Hepatocyte (in vitro differentiated cells): ENCODE measurements around the gene PRSS57. TPM values are rescaled to one million over a fixed set of nuclear protein-coding genes. Genes with fewer than 3 reads are reported as not detected.

Experiments
- DNase-seq: peaks from one replicate; pipeline ENCODE4 v3.0.0-alpha.2; 2016; ENCODE audit warnings: low spot score
- H2AFZ ChIP-seq: fragments of 200-600 bp; sonication (generic); 2 replicates; pipeline ENCODE4 v1.6.0; 2016; ENCODE audit warnings: antibody characterized with exemption, mild to moderate bottlenecking
- H3K27ac ChIP-seq: fragments of 200-600 bp; sonication (generic); 2 replicates; pipeline ENCODE4 v1.5.1; 2016; ENCODE audit warnings: mild to moderate bottlenecking
- H3K27me3 ChIP-seq: fragments of 200-600 bp; sonication (generic); 2 replicates; pipeline ENCODE4 v1.6.1; 2016
- H3K36me3 ChIP-seq: fragments of 200-600 bp; sonication (generic); replicated peaks from 2 replicates; pipeline ENCODE4 v1.5.1; 2016; ENCODE audit warnings: low read depth; ENCODE audit not compliant: insufficient read depth
- H3K4me1 ChIP-seq: fragments of 200-600 bp; sonication (generic); 2 replicates; pipeline ENCODE4 v1.5.1; 2016; ENCODE audit warnings: mild to moderate bottlenecking, moderate library complexity; ENCODE audit not compliant: insufficient read depth
- H3K4me2 ChIP-seq: fragments of 200-600 bp; sonication (generic); 2 replicates; pipeline ENCODE4 v1.6.0; 2016
- H3K4me3 ChIP-seq: fragments of 200-600 bp; sonication (generic); 2 replicates; pipeline ENCODE4 v1.5.1; 2016; ENCODE audit warnings: mild to moderate bottlenecking
- H3K79me2 ChIP-seq: fragments of 200-600 bp; sonication (generic); 2 replicates; pipeline ENCODE4 v1.6.0; 2017; ENCODE audit warnings: mild to moderate bottlenecking
- H3K9me2 ChIP-seq: fragments of 200-600 bp; sonication (generic); replicated peaks from 2 replicates; pipeline ENCODE4 v1.6.0; 2017; ENCODE audit warnings: mild to moderate bottlenecking; ENCODE audit not compliant: insufficient read depth
- H3K9me3 ChIP-seq: fragments of 200-600 bp; sonication (generic); 2 replicates; pipeline ENCODE4 v1.5.1; 2016; ENCODE audit warnings: low read depth, mild to moderate bottlenecking
- H4K20me1 ChIP-seq: fragments of 200-600 bp; sonication (generic); 2 replicates; pipeline ENCODE4 v1.6.0; 2016; ENCODE audit warnings: mild to moderate bottlenecking; ENCODE audit not compliant: insufficient read depth, poor library complexity, severe bottlenecking
- CTCF ChIP-seq: fragments of 200-600 bp; sonication (generic); IDR thresholded peaks from 2 replicates; pipeline ENCODE4 v1.5.1; 2016; ENCODE audit warnings: antibody characterized with exemption, mild to moderate bottlenecking; ENCODE audit not compliant: poor library complexity
- EZH2 ChIP-seq: fragments of 200-600 bp; sonication (generic); IDR thresholded peaks from 2 replicates; pipeline ENCODE4 v1.6.1; 2016; ENCODE audit warnings: antibody characterized with exemption, mild to moderate bottlenecking, borderline replicate concordance
- EZH2phosphoT487 ChIP-seq: fragments of 200-600 bp; sonication (generic); IDR thresholded peaks from one replicate; pipeline ENCODE4 v1.6.1; 2018; ENCODE audit warnings: antibody characterized with exemption, mild to moderate bottlenecking, low read depth, moderate library complexity; ENCODE audit not compliant: unreplicated experiment, severe bottlenecking
- WGBS: methylation state at CpG from one replicate; pipeline ENCODE4 v1.1.6; 2016; ENCODE audit warnings: low lambda C conversion rate; ENCODE audit errors: missing lambda C conversion rate; 5-methylcytosine and 5-hydroxymethylcytosine counted together
- polyA plus RNA-seq: library from polyadenylated mRNA; unstranded; fragments of >200 nt; fragmentation: Nextera tagmentation; extraction: Ambion mirVana; gene quantifications from 2 replicates; pipeline ENCODE4 v1.2.1, GENCODE V29; 2016
- total RNA-seq: library from RNA; depleted of rRNA; stranded (reverse); fragments of >200 nt; gene quantifications from 2 replicates; pipeline ENCODE4 v1.2.3, GENCODE V29; 2014

PRSS57 gene
- total and polyA plus RNA-seq, 2 experiments from 2014 or later: 1.2 to 2.4 TPM

- Histone ChIP-seq H3K4me1 (no peaks in the 10 kb centered on the region), H3K9me2 (no peaks in the 10 kb centered on the region), H3K4me2 (no peak overlapping the region), H3K27ac (no peak overlapping the region), H3K27me3 (no peaks in the 10 kb centered on the region), H3K36me3 (no peaks in the 10 kb centered on the region), H3K4me3 (no peak overlapping the region), H2AFZ (no peak overlapping the region), H3K9me3 (no peaks in the 10 kb centered on the region), H3K79me2 (no peaks in the 10 kb centered on the region), H4K20me1 (no peaks in the 10 kb centered on the region)
- no peak for DNase-seq
- 85% methylated on average over 31 of the region's 41 CpGs for WGBS
- TF ChIP-seq EZH2phosphoT487 (no peak), CTCF (no peak), EZH2 (no peak)
These were observed 536 bp downstream of the PRSS57 start for GRCh38 chr19:694481-695351.

- Histone ChIP-seq H3K4me3 (no peak overlapping the region), H2AFZ (no peak overlapping the region), H3K27ac (no peak overlapping the region), H4K20me1 (no peaks in the 10 kb centered on the region), H3K4me1 (no peaks in the 10 kb centered on the region), H3K9me2 (no peaks in the 10 kb centered on the region), H3K4me2 (no peak overlapping the region), H3K36me3 (no peaks in the 10 kb centered on the region), H3K9me3 (no peaks in the 10 kb centered on the region), H3K79me2 (no peaks in the 10 kb centered on the region), H3K27me3 (no peaks in the 10 kb centered on the region)
- TF ChIP-seq CTCF (no peak), EZH2 (no peak), EZH2phosphoT487 (no peak)
- 81% methylated on average over 18 of the region's 18 CpGs for WGBS
- DNase-seq: no peak
These were observed 5.0 kb downstream of the PRSS57 start for GRCh38 chr19:690203-690602.

- H3K36me3 ChIP-seq: no peaks in the 10 kb centered on the region
- no peak overlapping the region for H3K4me2 ChIP-seq
- WGBS: 91% methylated on average over 13 of the region's 17 CpGs
- no peaks in the 10 kb centered on the region for H3K9me2 ChIP-seq
- no peak for DNase-seq
- H3K4me3 ChIP-seq: no peak overlapping the region
- no peaks in the 10 kb centered on the region for H3K27me3 ChIP-seq
- H2AFZ ChIP-seq: no peak overlapping the region
- H4K20me1 ChIP-seq: no peaks in the 10 kb centered on the region
- no peaks in the 10 kb centered on the region for H3K4me1 ChIP-seq
- TF ChIP-seq CTCF (no peak), EZH2phosphoT487 (no peak), EZH2 (no peak)
- H3K79me2 ChIP-seq: no peaks in the 10 kb centered on the region
- no peak overlapping the region for H3K27ac ChIP-seq
- H3K9me3 ChIP-seq: no peaks in the 10 kb centered on the region
These were observed 6.3 kb downstream of the PRSS57 start for GRCh38 chr19:688992-689391.
